Measurements from ENCODE around the gene TMEM45A.

DNA sequence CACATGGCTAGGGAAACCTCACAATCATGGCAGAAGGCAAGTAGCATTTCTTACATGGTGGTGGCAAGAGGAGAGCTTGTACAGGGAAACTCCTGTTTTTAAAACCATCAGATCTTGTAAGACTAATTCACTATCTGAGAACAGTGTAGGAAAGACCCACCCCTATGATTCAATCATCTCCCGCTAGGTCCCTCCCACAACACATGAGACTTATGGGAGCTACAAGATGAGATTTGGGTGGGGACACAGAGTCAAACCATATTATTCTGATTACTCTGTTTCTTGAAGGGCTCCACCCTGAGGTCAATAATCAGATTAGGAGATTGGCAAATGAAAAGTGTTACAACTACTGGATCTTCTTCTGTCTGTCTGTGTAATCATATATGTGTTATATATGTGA, 21.5 kb upstream of the TMEM45A start:
- TF ChIP-seq, protein P1, sequence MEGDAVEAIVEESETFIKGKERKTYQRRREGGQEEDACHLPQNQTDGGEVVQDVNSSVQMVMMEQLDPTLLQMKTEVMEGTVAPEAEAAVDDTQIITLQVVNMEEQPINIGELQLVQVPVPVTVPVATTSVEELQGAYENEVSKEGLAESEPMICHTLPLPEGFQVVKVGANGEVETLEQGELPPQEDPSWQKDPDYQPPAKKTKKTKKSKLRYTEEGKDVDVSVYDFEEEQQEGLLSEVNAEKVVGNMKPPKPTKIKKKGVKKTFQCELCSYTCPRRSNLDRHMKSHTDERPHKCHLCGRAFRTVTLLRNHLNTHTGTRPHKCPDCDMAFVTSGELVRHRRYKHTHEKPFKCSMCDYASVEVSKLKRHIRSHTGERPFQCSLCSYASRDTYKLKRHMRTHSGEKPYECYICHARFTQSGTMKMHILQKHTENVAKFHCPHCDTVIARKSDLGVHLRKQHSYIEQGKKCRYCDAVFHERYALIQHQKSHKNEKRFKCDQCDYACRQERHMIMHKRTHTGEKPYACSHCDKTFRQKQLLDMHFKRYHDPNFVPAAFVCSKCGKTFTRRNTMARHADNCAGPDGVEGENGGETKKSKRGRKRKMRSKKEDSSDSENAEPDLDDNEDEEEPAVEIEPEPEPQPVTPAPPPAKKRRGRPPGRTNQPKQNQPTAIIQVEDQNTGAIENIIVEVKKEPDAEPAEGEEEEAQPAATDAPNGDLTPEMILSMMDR (IDR thresholded peaks at IDR 0.05): no peak
- TF ChIP-seq ZFX (IDR thresholded peaks at IDR 0.05; ENCODE audit: borderline replicate concordance): no peak
